Aortic smooth muscle cell (primary cell): ENCODE measurements around the gene PIGN. TPM values are rescaled to one million over a fixed set of nuclear protein-coding genes. Genes with fewer than 3 reads are reported as not detected.

Experiments
- total RNA-seq: library from RNA; depleted of rRNA; stranded (reverse); fragments of >200 nt; gene quantifications from 2 replicates; pipeline ENCODE4 v1.2.3, GENCODE V29; 2014

The PIGN gene
- 62.4 and 66.7 TPM in 2 replicates for total RNA-seq

GRCh38 chr18:62186774-62187542, at the start of gene PIGN, which contains the start of gene RELCH:
PIGN (minus strand) TSS chr18:62187056; CDS start chr18:62161353, 25,703 bp downstream.
RELCH (plus strand) TSS chr18:62187255; CDS start chr18:62187506, 251 bp downstream.

Other genes starting within 250 kb of the PIGN start
- 46.9 and 52.6 TPM in 2 replicates for gene RELCH, start 199 bp upstream of the PIGN start, total RNA-seq
- 1.5 and 2.2 TPM in 2 replicates for gene TNFRSF11A, start 138.3 kb upstream of the PIGN start, total RNA-seq